Measurements from ENCODE around the gene PRDM16.

DNA sequence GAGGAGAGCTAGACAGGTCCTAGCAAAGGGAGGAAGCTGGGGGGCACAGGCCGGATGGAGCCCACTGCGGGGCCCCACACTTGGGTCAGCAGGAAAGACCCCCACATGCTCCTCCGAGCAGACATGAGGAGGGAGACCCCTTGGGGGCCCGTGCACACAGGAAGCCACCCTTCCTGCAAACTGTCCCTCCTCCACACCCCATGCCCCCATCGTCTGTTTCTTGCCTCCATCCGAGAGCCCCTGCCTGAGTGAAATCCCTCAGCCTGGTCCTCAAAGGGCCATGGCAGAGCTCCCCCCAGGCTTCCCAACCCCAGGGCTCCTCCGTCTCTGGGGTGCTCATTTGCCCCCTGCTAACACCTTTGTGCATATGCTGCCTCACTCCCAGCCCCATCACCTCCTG lies 168.0 kb downstream of the PRDM16 start:
- TF ChIP-seq, protein P1, sequence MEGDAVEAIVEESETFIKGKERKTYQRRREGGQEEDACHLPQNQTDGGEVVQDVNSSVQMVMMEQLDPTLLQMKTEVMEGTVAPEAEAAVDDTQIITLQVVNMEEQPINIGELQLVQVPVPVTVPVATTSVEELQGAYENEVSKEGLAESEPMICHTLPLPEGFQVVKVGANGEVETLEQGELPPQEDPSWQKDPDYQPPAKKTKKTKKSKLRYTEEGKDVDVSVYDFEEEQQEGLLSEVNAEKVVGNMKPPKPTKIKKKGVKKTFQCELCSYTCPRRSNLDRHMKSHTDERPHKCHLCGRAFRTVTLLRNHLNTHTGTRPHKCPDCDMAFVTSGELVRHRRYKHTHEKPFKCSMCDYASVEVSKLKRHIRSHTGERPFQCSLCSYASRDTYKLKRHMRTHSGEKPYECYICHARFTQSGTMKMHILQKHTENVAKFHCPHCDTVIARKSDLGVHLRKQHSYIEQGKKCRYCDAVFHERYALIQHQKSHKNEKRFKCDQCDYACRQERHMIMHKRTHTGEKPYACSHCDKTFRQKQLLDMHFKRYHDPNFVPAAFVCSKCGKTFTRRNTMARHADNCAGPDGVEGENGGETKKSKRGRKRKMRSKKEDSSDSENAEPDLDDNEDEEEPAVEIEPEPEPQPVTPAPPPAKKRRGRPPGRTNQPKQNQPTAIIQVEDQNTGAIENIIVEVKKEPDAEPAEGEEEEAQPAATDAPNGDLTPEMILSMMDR (IDR thresholded peaks at IDR 0.05; ENCODE audit: insufficient read depth, low read depth, low read length) = no peak
- no peak for TF ChIP-seq EZH2 (IDR thresholded peaks at IDR 0.05; ENCODE audit: insufficient read depth, low read length)

All from astrocyte (in vitro differentiated cells and primary cell).